Measurements from ENCODE around the gene KCTD13. TPM values are rescaled to one million over a fixed set of nuclear protein-coding genes. Genes with fewer than 3 reads are reported as not detected.

The KCTD13 gene
- polyA plus RNA-seq, 10 donors, result 7.8 to 14.5 (median 9.9) TPM

Other genes with a start within 250 kb of the KCTD13 start
- 10 to 100 TPM; 47.6 to 64.3 (median 57.5) TPM for gene QPRT, start 247.0 kb downstream of the KCTD13 start, polyA plus RNA-seq (ENCODE audit: insufficient read length in 10 of 10)
- 1 to 10 TPM in 1 of 10 donors, under 1 TPM in 9; 0.10 to 3.2 (median 0.26) TPM for gene C16orf54, start 180.2 kb downstream of the KCTD13 start, polyA plus RNA-seq (ENCODE audit: insufficient read length in 10 of 10)
- under 1 TPM in 1 of 10 donors, not detected in 9; 0.07 TPM for gene ZG16, start 148.0 kb downstream of the KCTD13 start, polyA plus RNA-seq (ENCODE audit: insufficient read length in 10 of 10)
- gene KIF22, start 135.5 kb downstream of the KCTD13 start, polyA plus RNA-seq (ENCODE audit: insufficient read length in 10 of 10), result 10 to 100 TPM; 25.2 to 51.3 (median 29.4) TPM
- gene MAZ, start 119.7 kb downstream of the KCTD13 start, polyA plus RNA-seq (ENCODE audit: insufficient read length in 10 of 10), result 100 to 1,000 TPM; 191 to 282 (median 243) TPM
- gene PRRT2, start 114.0 kb downstream of the KCTD13 start, polyA plus RNA-seq (ENCODE audit: insufficient read length in 10 of 10), result 10 to 100 TPM in 9 of 10 donors, 1 to 10 TPM in 1; 8.4 to 28.3 (median 12.6) TPM
- gene PAGR1, start 110.1 kb downstream of the KCTD13 start, polyA plus RNA-seq (ENCODE audit: insufficient read length in 10 of 10), result 10 to 100 TPM; 21.5 to 37.3 (median 28.2) TPM
- 10 to 100 TPM; 15.8 to 31.4 (median 18.7) TPM for gene MVP, start 105.8 kb downstream of the KCTD13 start, polyA plus RNA-seq (ENCODE audit: insufficient read length in 10 of 10)
- gene CDIPT, start 63.0 kb downstream of the KCTD13 start, polyA plus RNA-seq (ENCODE audit: insufficient read length in 10 of 10), result 10 to 100 TPM; 31.4 to 50.1 (median 38.6) TPM
- gene SEZ6L2, start 26.7 kb downstream of the KCTD13 start, polyA plus RNA-seq (ENCODE audit: insufficient read length in 10 of 10), result 1 to 10 TPM in 9 of 10 donors, under 1 TPM in 1; 0.87 to 4.2 (median 1.8) TPM
- gene ASPHD1, start 25.7 kb downstream of the KCTD13 start, polyA plus RNA-seq (ENCODE audit: insufficient read length in 10 of 10), result under 1 TPM; 0.19 to 0.79 (median 0.46) TPM
- gene TMEM219, start 35.9 kb upstream of the KCTD13 start, polyA plus RNA-seq (ENCODE audit: insufficient read length in 10 of 10), result 10 to 100 TPM; 54.7 to 68.3 (median 61.6) TPM
- gene TAOK2, start 47.6 kb upstream of the KCTD13 start, polyA plus RNA-seq (ENCODE audit: insufficient read length in 10 of 10), result 10 to 100 TPM; 25.1 to 39.2 (median 32.9) TPM
- 10 to 100 TPM in 9 of 10 donors, 1 to 10 TPM in 1; 9.5 to 19.3 (median 12.7) TPM for gene HIRIP3, start 69.4 kb upstream of the KCTD13 start, polyA plus RNA-seq (ENCODE audit: insufficient read length in 10 of 10)
- gene INO80E, start 70.0 kb upstream of the KCTD13 start, polyA plus RNA-seq (ENCODE audit: insufficient read length in 10 of 10), result 10 to 100 TPM; 26.6 to 41.4 (median 30.4) TPM
- 1 to 10 TPM in 4 of 10 donors, under 1 TPM in 6; 0.48 to 1.8 (median 0.92) TPM for gene DOC2A, start 84.8 kb upstream of the KCTD13 start, polyA plus RNA-seq (ENCODE audit: insufficient read length in 10 of 10)
- not detected for gene C16orf92, start 97.0 kb upstream of the KCTD13 start, polyA plus RNA-seq (ENCODE audit: insufficient read length in 10 of 10)
- 1 to 10 TPM in 3 of 10 donors, under 1 TPM in 7; 0.44 to 1.9 (median 0.95) TPM for gene TLCD3B, start 105.0 kb upstream of the KCTD13 start, polyA plus RNA-seq (ENCODE audit: insufficient read length in 10 of 10)
- 1,000 to 10,000 TPM; 1,170 to 2,766 (median 2,118) TPM for gene ALDOA, start 139.5 kb upstream of the KCTD13 start, polyA plus RNA-seq (ENCODE audit: insufficient read length in 10 of 10)
- gene PPP4C, start 149.8 kb upstream of the KCTD13 start, polyA plus RNA-seq (ENCODE audit: insufficient read length in 10 of 10), result 10 to 100 TPM; 44.3 to 78.8 (median 57.1) TPM
- under 1 TPM; 0.32 to 0.82 (median 0.56) TPM for gene TBX6, start 165.7 kb upstream of the KCTD13 start, polyA plus RNA-seq (ENCODE audit: insufficient read length in 10 of 10)
- gene YPEL3, start 170.0 kb upstream of the KCTD13 start, polyA plus RNA-seq (ENCODE audit: insufficient read length in 10 of 10), result 10 to 100 TPM; 22.6 to 34.3 (median 27.0) TPM
- gene GDPD3, start 187.3 kb upstream of the KCTD13 start, polyA plus RNA-seq (ENCODE audit: insufficient read length in 10 of 10), result 1 to 10 TPM; 3.9 to 9.5 (median 5.3) TPM
- gene MAPK3, start 197.0 kb upstream of the KCTD13 start, polyA plus RNA-seq (ENCODE audit: insufficient read length in 10 of 10), result 10 to 100 TPM; 35.8 to 50.2 (median 44.2) TPM